ENCODE results near the gene GPR61.

The GPR61 gene

GRCh38 chr1:109499661-109500536 is 39.8 kb upstream of the GPR61 start:
- Histone ChIP-seq H3K27me3 (ENCODE audit: control insufficient read depth, insufficient read depth, low read length) (no peaks in the 10 kb centered on the region), H3K27ac (ENCODE audit: low read depth, low read length) (peak overlapping the region; percentile 41), H3K36me3 (ENCODE audit: control insufficient read depth, insufficient read depth, low read length) (peaks cover 13% of the 10 kb centered on the region), H3K4me3 (ENCODE audit: low read length) (no peak overlapping the region), H3K4me1 (ENCODE audit: control insufficient read depth, insufficient read depth, low read length) (peaks cover 19% of the 10 kb centered on the region), H3K9ac (ENCODE audit: low read length) (no peak overlapping the region)

DNA sequence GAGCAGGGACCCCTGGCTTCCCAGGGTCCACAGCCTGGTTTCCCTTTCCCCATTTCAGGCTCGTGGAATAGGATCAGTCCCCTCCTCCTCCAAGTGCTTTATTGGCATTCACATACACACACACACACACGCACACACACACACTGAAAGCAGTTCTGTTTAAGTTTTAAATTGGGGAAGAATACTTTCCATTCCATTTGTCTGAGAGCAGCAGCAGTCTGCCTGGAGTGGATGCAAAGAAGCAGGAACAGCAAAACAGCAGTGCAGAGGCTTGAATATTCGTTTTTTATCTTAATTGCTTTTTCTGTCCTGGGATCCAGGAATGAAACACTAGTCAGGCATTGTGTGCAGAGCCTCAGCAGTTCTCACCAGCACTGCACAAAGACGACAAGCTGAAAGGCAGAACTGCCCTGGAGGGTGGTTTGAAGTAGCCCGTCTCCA is 38.7 kb upstream of the GPR61 start:
- peaks cover 18% of the 10 kb centered on the region for H3K4me1 ChIP-seq (ENCODE audit: control insufficient read depth, insufficient read depth, low read length)
- H3K27ac ChIP-seq (ENCODE audit: low read depth, low read length), result peak overlapping the region; percentile 41
- no peak overlapping the region for H3K9ac ChIP-seq (ENCODE audit: low read length)
- no peak overlapping the region for H3K4me3 ChIP-seq (ENCODE audit: low read length)
- H3K27me3 ChIP-seq (ENCODE audit: control insufficient read depth, insufficient read depth, low read length), result no peaks in the 10 kb centered on the region
- peaks cover 10% of the 10 kb centered on the region for H3K36me3 ChIP-seq (ENCODE audit: control insufficient read depth, insufficient read depth, low read length)

- Histone ChIP-seq H3K36me3 (ENCODE audit: control insufficient read depth, insufficient read depth, low read length) (peaks cover 4% of the 10 kb centered on the region), H3K27ac (ENCODE audit: low read depth, low read length) (no peak overlapping the region), H3K9ac (ENCODE audit: low read length) (no peak overlapping the region), H3K4me1 (ENCODE audit: control insufficient read depth, insufficient read depth, low read length) (peaks cover 18% of the 10 kb centered on the region), H3K4me3 (ENCODE audit: low read length) (no peak overlapping the region), H3K27me3 (ENCODE audit: control insufficient read depth, insufficient read depth, low read length) (no peaks in the 10 kb centered on the region)
Observed at GRCh38 chr1:109501644-109502363, 37.9 kb upstream of the GPR61 start.

DNA sequence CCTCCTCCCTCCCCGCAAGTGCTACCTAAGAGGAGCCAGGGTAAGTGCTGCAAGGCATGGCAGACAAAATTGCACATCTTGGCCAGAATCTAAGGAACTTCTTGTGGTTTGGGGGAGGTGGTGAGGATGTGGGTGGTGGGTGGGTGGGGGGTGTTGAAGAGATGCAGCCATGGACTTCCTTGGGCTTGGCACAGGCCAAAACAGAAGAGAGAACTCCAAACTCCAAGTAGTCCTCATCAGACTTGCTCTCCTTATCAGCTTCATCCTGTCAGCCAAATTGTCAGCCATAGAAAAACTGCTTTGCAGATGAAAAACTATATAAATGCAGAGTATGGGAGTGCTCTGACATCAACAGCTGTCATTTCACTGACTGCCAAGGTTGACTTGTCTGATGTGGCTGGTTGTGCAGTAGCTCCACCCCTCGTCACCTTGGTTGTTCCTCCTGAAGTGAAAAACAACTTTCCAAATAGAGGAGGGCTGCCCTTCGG is 37.3 kb upstream of the GPR61 start:
- no peak overlapping the region for H3K27ac ChIP-seq (ENCODE audit: low read depth, low read length)
- H3K9ac ChIP-seq (ENCODE audit: low read length), result no peak overlapping the region
- peaks cover 3% of the 10 kb centered on the region for H3K36me3 ChIP-seq (ENCODE audit: control insufficient read depth, insufficient read depth, low read length)
- H3K4me3 ChIP-seq (ENCODE audit: low read length), result no peak overlapping the region
- no peaks in the 10 kb centered on the region for H3K27me3 ChIP-seq (ENCODE audit: control insufficient read depth, insufficient read depth, low read length)
- H3K4me1 ChIP-seq (ENCODE audit: control insufficient read depth, insufficient read depth, low read length), result peaks cover 18% of the 10 kb centered on the region

- Histone ChIP-seq H3K27me3 (ENCODE audit: control insufficient read depth, insufficient read depth, low read length) (no peaks in the 10 kb centered on the region), H3K4me1 (ENCODE audit: control insufficient read depth, insufficient read depth, low read length) (peaks cover 18% of the 10 kb centered on the region), H3K4me3 (ENCODE audit: low read length) (no peak overlapping the region), H3K27ac (ENCODE audit: low read depth, low read length) (no peak overlapping the region), H3K9ac (ENCODE audit: low read length) (no peak overlapping the region), H3K36me3 (ENCODE audit: control insufficient read depth, insufficient read depth, low read length) (peaks cover 3% of the 10 kb centered on the region)
Observed at GRCh38 chr1:109503935-109504334, 35.7 kb upstream of the GPR61 start.

GRCh38 chr1:109504974-109505373 is 34.7 kb upstream of the GPR61 start:
- H3K9ac ChIP-seq (ENCODE audit: low read length), result no peak overlapping the region
- no peak overlapping the region for H3K4me3 ChIP-seq (ENCODE audit: low read length)
- H3K36me3 ChIP-seq (ENCODE audit: control insufficient read depth, insufficient read depth, low read length), result peaks cover 3% of the 10 kb centered on the region
- no peak overlapping the region for H3K27ac ChIP-seq (ENCODE audit: low read depth, low read length)
- H3K27me3 ChIP-seq (ENCODE audit: control insufficient read depth, insufficient read depth, low read length), result no peaks in the 10 kb centered on the region
- peaks cover 15% of the 10 kb centered on the region for H3K4me1 ChIP-seq (ENCODE audit: control insufficient read depth, insufficient read depth, low read length)

GRCh38 chr1:109508001-109508872 is 31.4 kb upstream of the GPR61 start:
- Histone ChIP-seq H3K36me3 (ENCODE audit: control insufficient read depth, insufficient read depth, low read length) (no peaks in the 10 kb centered on the region), H3K4me1 (ENCODE audit: control insufficient read depth, insufficient read depth, low read length) (peaks cover 5% of the 10 kb centered on the region), H3K27ac (ENCODE audit: low read depth, low read length) (no peak overlapping the region), H3K4me3 (ENCODE audit: low read length) (peak overlapping the region; percentile 68), H3K27me3 (ENCODE audit: control insufficient read depth, insufficient read depth, low read length) (no peaks in the 10 kb centered on the region), H3K9ac (ENCODE audit: low read length) (no peak overlapping the region)

GRCh38 chr1:109508873-109509175 is 30.8 kb upstream of the GPR61 start:
- Histone ChIP-seq H3K27ac (ENCODE audit: low read depth, low read length) (no peak overlapping the region), H3K27me3 (ENCODE audit: control insufficient read depth, insufficient read depth, low read length) (no peaks in the 10 kb centered on the region), H3K36me3 (ENCODE audit: control insufficient read depth, insufficient read depth, low read length) (no peaks in the 10 kb centered on the region), H3K9ac (ENCODE audit: low read length) (peak overlapping the region; percentile 46), H3K4me3 (ENCODE audit: low read length) (peak overlapping the region; percentile 68), H3K4me1 (ENCODE audit: control insufficient read depth, insufficient read depth, low read length) (peaks cover 5% of the 10 kb centered on the region)

GRCh38 chr1:109509176-109510134 is 30.2 kb upstream of the GPR61 start, which contains the start of gene AMIGO1:
Gene AMIGO1, minus strand, starts transcription at chr1:109509727. Its CDS starts 815 bp downstream, at chr1:109508912.
- peak within 1 kb of the TSS; percentile 68 for H3K4me3 ChIP-seq (ENCODE audit: low read length)
- H3K27me3 ChIP-seq (ENCODE audit: control insufficient read depth, insufficient read depth, low read length), result no peaks in the 10 kb centered on the region
- no peaks in the 10 kb centered on the region for H3K36me3 ChIP-seq (ENCODE audit: control insufficient read depth, insufficient read depth, low read length)
- H3K4me1 ChIP-seq (ENCODE audit: control insufficient read depth, insufficient read depth, low read length), result peaks cover 5% of the 10 kb centered on the region
- peak within 1 kb of the TSS; percentile 46 for H3K9ac ChIP-seq (ENCODE audit: low read length)
- no peak within 1 kb of the TSS for H3K27ac ChIP-seq (ENCODE audit: low read depth, low read length)

DNA sequence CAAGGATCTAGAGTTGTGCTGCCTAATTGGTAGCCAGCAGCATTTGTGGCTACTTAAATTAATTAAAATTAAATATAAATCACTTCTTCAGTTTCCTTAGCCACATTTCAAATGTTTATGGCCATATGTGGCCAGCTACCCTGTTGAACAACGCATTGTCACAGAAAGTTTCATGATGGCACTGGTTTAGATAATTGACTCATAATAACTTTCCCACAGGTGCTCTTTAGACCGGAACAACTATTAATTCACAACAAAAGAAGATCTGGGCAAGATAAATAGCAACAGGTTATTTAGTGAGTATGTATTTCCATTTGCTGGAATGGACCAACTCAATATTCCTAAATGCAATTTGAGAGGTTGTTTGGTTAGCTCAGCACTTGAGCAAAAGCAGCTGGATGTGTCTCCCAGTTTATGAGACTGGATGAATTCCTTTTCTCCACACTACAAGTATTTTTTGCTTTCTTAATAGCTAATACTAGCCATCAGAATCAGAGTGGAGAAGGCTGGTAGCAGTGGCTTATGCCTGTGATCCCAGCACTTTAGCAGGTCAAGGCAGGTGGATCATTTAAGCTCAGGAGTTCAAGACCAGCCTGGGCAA is 26.5 kb upstream of the GPR61 start:
- no peak overlapping the region for H3K27ac ChIP-seq (ENCODE audit: low read depth, low read length)
- H3K4me3 ChIP-seq (ENCODE audit: low read length), result no peak overlapping the region
- H3K4me1 ChIP-seq (ENCODE audit: control insufficient read depth, insufficient read depth, low read length), result peaks cover 5% of the 10 kb centered on the region
- no peaks in the 10 kb centered on the region for H3K36me3 ChIP-seq (ENCODE audit: control insufficient read depth, insufficient read depth, low read length)
- no peak overlapping the region for H3K9ac ChIP-seq (ENCODE audit: low read length)
- no peaks in the 10 kb centered on the region for H3K27me3 ChIP-seq (ENCODE audit: control insufficient read depth, insufficient read depth, low read length)

- peaks cover 5% of the 10 kb centered on the region for H3K4me1 ChIP-seq (ENCODE audit: control insufficient read depth, insufficient read depth, low read length)
- no peak overlapping the region for H3K9ac ChIP-seq (ENCODE audit: low read length)
- no peak overlapping the region for H3K4me3 ChIP-seq (ENCODE audit: low read length)
- H3K27ac ChIP-seq (ENCODE audit: low read depth, low read length), result no peak overlapping the region
- H3K27me3 ChIP-seq (ENCODE audit: control insufficient read depth, insufficient read depth, low read length), result no peaks in the 10 kb centered on the region
- H3K36me3 ChIP-seq (ENCODE audit: control insufficient read depth, insufficient read depth, low read length), result no peaks in the 10 kb centered on the region
Observed at GRCh38 chr1:109514846-109515245, 24.8 kb upstream of the GPR61 start.
